Activated T-helper 1 cell treated with anti-CD3 and anti-CD28 coated beads, Interleukin-12 subunit alpha, Interleukin-12 subunit beta, Interleukin-2, Interleukin-4 antibody, amounts not matched to agents 30 ng/mL and 10 ng/mL and 1 ng/mL, durations not matched to agents 14 hours and 24 hours and 36 hours (primary cell): ENCODE results near the gene GNAQ. TPM values are rescaled to one million over a fixed set of nuclear protein-coding genes. Genes with fewer than 3 reads are reported as not detected.

Source experiments
- DNase-seq: peaks from one replicate; pipeline ENCODE4 v3.0.0; 2021; ENCODE audit warnings: low spot score
- H3K27ac Mint-ChIP-seq: one replicate; pipeline ENCODE4 v1.8.0; 2021; ENCODE audit warnings: mild to moderate bottlenecking, mixed read lengths
- H3K27me3 Mint-ChIP-seq: one replicate; pipeline ENCODE4 v1.8.0; 2022; ENCODE audit warnings: mild to moderate bottlenecking, moderate library complexity, mixed read lengths; ENCODE audit not compliant: insufficient read depth
- H3K36me3 Mint-ChIP-seq: one replicate; pipeline ENCODE4 v1.8.0; 2021; ENCODE audit warnings: low read depth, mixed read lengths
- H3K4me1 Mint-ChIP-seq: one replicate; pipeline ENCODE4 v1.8.0; 2021; ENCODE audit warnings: low read depth, mixed read lengths
- H3K4me3 Mint-ChIP-seq: one replicate; pipeline ENCODE4 v1.8.0; 2021; ENCODE audit warnings: mild to moderate bottlenecking, moderate library complexity, mixed read lengths
- H3K9me3 Mint-ChIP-seq: one replicate; pipeline ENCODE4 v1.8.0; 2021; ENCODE audit warnings: mixed read lengths
- intact Hi-C: fragments of 100-400 bp; cut with micrococcal nuclease; formaldehyde crosslinking; loops from one replicate; pipeline ENCODE4 v1.15.1; 2024
- total RNA-seq: library from RNA; stranded (reverse); gene quantifications from 2 replicates; pipeline ENCODE4 v1.2.3, GENCODE V29; 2022

The GNAQ gene
- total RNA-seq, 1 donor from 2014 or later = 27.0 TPM

DNA sequence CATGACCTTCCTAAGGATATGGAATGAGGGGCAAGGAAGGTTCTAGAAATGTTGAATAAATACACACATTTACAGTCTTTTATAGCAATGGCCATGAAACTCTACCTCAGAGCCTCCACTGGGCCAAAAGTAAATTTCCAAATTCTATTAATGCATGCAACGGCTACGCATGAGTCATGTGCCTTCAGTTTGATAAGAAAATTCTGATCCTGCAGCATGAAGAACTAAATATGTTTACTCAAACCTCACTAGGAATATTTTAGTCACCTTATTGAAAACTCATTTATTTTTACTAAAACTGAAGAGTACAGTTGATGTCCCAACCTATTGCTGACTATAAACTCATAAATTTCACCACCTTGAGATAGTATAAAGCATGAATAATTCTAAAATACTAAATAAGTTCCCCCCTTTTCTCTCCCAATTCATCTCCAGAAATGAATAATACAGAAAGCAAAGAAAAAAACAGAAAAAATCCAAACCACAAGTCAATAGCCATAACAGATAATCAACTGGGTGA, 92.4 kb downstream of the GNAQ start:
- no peak for DNase-seq
- intact Hi-C loops = no loop called here
- no peaks in the 10 kb centered on the region for H3K27me3 Mint-ChIP-seq
- peaks cover 42% of the 10 kb centered on the region for H3K4me1 Mint-ChIP-seq
- H3K9me3 Mint-ChIP-seq = no peaks in the 10 kb centered on the region
- peaks cover 11% of the 10 kb centered on the region for H3K36me3 Mint-ChIP-seq
- no peak overlapping the region for H3K4me3 Mint-ChIP-seq
- no peak overlapping the region for H3K27ac Mint-ChIP-seq

DNA sequence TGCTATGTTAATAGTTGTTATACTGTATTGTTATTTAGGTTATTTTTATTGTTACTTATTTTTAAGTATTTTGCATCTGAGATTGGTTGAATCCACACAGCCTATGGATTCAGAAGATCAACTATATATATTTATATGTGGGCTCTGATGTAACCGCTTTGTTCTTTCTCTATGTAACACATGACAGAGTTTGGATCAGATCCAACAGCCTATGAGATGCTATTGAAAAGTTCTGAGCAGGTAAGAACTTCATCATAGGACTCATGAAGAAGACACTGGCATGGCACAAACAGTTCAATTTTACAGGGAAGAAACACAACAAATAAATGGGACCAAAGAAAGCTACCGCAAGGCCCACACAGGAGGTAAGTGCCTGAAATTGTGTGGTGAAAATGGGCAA, 93.4 kb downstream of the GNAQ start:
- Mint-ChIP-seq H3K4me3 (no peak overlapping the region), H3K4me1 (peaks cover 32% of the 10 kb centered on the region), H3K27me3 (no peaks in the 10 kb centered on the region), H3K27ac (no peak overlapping the region), H3K9me3 (no peaks in the 10 kb centered on the region), H3K36me3 (peaks cover 10% of the 10 kb centered on the region)
- intact Hi-C loops = no loop called here
- DNase-seq = no peak

DNA sequence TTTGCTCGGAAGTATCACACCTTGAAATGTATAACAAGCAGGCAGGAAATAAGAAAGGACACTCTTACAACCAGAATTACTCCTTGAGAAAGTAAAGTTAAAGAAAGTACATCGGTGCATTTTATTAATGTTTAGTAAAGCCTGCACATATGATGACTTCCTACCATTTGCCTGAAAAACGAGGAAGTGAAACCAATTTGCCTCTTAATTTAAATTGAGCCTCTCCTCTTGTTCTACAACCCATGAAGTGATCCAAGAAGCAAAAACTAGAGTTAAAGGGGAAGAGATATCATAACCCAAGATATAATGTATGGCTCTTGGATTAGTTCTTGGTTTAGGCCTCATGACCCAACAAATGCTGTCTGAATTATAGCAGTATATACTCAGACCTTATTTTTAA, 95.6 kb downstream of the GNAQ start:
- H3K27me3 Mint-ChIP-seq = no peaks in the 10 kb centered on the region
- H3K36me3 Mint-ChIP-seq = peaks cover 11% of the 10 kb centered on the region
- intact Hi-C loops = no loop called here
- H3K4me1 Mint-ChIP-seq = peaks cover 37% of the 10 kb centered on the region
- no peak overlapping the region for H3K4me3 Mint-ChIP-seq
- H3K9me3 Mint-ChIP-seq = no peaks in the 10 kb centered on the region
- no peak for DNase-seq
- H3K27ac Mint-ChIP-seq = no peak overlapping the region

DNA sequence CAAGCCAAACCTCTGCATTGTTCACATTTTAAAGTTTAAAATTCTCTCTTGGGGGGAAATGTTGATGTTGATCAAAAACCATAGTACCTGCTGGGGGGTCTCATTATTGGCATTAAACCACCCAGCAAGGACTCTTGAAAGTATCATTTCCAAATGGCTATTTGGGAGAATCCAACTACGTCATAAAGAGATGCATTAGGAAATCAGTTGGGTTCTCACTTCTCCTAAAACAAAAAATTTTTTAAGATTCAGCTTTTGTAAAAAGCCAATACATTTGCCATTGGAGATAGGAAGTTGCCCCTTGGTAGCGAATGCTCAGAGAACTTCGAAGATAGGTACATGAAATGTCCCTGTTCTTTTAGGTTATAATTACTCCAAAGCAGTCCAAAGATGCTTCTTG, 96.4 kb downstream of the GNAQ start:
- Mint-ChIP-seq H3K4me1 (peaks cover 37% of the 10 kb centered on the region), H3K27ac (no peak overlapping the region), H3K36me3 (peaks cover 11% of the 10 kb centered on the region), H3K27me3 (no peaks in the 10 kb centered on the region), H3K9me3 (no peaks in the 10 kb centered on the region), H3K4me3 (no peak overlapping the region)
- intact Hi-C loops = no loop called here
- no peak for DNase-seq

DNA sequence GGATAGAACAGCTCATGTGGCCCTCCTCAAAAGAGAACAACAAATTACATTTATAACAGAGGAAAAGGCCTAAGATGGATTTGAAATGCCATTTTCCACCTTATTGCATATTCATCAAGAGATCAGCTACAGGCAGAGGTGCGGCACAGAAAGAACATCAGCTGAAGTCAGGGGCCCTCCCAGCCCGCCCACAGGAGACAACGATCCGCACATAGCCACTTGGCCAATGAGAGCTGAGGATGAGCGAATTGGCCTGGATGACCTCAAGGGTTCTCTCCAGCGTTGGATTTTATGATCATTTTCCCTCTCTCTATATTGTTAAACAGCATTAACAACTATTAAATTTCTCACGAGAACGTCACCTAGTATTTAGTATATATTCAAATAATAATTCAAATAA, 97.6 kb downstream of the GNAQ start:
- Mint-ChIP-seq H3K36me3 (peaks cover 13% of the 10 kb centered on the region), H3K4me3 (no peak overlapping the region), H3K4me1 (peaks cover 36% of the 10 kb centered on the region), H3K27ac (no peak overlapping the region), H3K9me3 (no peaks in the 10 kb centered on the region), H3K27me3 (no peaks in the 10 kb centered on the region)
- intact Hi-C loops = no loop called here
- no peak for DNase-seq

DNA sequence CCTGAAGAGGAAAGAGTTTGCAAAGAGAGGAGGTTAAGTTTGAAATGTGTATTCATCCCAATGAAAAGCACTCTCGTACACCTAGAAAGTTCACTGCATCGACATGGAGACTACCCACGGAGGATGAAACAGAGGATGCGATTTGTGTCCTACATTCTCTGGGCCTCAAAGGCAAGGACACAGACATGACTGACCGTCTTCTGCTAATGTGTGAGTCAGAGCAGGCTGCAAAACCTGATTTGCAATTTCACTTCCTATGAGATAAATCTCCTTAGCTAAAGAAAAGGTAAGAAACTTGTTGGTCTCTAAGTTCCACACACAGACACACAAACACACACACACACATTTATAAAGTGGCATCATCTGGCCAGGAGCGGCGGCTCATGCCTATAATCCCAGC, 98.6 kb downstream of the GNAQ start:
- Mint-ChIP-seq H3K4me3 (no peak overlapping the region), H3K4me1 (peaks cover 33% of the 10 kb centered on the region), H3K36me3 (peaks cover 10% of the 10 kb centered on the region), H3K9me3 (no peaks in the 10 kb centered on the region), H3K27me3 (no peaks in the 10 kb centered on the region), H3K27ac (no peak overlapping the region)
- DNase-seq = no peak
- intact Hi-C loops = no loop called here

DNA sequence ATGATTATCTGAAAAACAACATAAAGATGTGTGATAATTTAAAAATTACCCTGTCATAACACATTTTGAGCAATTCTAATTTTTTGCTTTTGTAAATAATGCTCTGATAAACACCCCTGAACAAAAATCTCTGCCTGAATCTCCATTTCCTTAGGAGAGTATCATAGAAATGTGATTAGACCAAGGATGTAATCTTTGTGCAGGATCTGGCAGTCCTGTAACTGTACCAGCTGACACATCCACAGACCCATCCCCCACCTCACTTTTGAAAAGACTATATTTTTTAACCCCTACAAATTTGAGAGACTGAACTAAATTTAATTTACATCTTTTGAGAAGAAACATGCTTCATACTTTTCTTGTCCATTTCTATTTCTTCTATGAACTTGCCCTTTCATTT, 101.7 kb downstream of the GNAQ start:
- Mint-ChIP-seq H3K9me3 (no peaks in the 10 kb centered on the region), H3K4me1 (peaks cover 43% of the 10 kb centered on the region), H3K27me3 (no peaks in the 10 kb centered on the region), H3K4me3 (no peak overlapping the region), H3K36me3 (peaks cover 6% of the 10 kb centered on the region), H3K27ac (no peak overlapping the region)
- no peak for DNase-seq
- intact Hi-C loops = no loop called here

DNA sequence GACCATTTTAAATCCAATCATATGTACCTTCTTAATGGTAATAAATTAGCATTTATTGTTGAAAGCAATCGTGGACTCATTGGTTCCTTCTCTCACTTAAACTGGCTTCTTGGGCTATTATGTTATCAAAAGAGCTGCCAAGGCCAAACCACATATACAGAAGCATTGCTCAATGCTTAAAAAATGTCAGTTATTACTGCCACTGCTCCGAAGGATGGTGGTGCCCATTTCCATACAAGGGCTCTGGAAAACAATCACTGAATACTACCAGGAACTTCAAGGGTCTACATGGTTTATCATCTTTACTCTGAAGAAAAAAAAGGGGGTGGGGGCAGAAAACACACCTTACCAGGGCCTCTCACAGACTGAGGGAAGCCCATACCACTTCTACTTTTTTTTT, 104.3 kb downstream of the GNAQ start:
- peaks cover 27% of the 10 kb centered on the region for H3K4me1 Mint-ChIP-seq
- H3K36me3 Mint-ChIP-seq = peaks cover 9% of the 10 kb centered on the region
- H3K27me3 Mint-ChIP-seq = no peaks in the 10 kb centered on the region
- H3K9me3 Mint-ChIP-seq = no peaks in the 10 kb centered on the region
- H3K4me3 Mint-ChIP-seq = no peak overlapping the region
- DNase-seq = no peak
- H3K27ac Mint-ChIP-seq = no peak overlapping the region
- intact Hi-C loops = no loop called here

DNA sequence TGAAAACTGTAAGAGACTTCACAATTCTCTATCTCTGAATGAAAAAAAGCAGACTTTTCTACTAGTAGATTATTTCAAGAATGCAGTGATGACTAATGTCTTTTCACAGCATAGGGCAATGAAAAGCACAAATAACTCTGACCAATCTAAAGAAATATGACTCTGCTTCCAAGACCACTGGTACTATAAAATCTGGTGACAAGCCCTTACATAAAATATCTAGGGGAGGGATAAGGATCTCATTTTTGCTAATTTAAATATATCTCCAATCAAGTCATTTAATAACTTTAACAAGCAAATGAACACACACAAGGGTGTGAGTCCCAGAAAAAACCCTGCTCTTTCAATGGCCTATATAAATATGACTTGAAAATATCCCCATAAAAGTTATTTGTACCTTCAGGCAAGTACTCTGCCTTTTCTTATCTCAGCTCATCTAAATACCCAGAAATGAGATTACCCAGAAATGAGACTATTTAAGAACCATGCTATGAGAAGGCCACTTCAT, 105.2 kb downstream of the GNAQ start:
- Mint-ChIP-seq H3K4me3 (no peak overlapping the region), H3K27me3 (no peaks in the 10 kb centered on the region), H3K9me3 (no peaks in the 10 kb centered on the region), H3K36me3 (peaks cover 11% of the 10 kb centered on the region), H3K4me1 (peaks cover 23% of the 10 kb centered on the region), H3K27ac (no peak overlapping the region)
- DNase-seq = no peak
- intact Hi-C loops = no loop called here

DNA sequence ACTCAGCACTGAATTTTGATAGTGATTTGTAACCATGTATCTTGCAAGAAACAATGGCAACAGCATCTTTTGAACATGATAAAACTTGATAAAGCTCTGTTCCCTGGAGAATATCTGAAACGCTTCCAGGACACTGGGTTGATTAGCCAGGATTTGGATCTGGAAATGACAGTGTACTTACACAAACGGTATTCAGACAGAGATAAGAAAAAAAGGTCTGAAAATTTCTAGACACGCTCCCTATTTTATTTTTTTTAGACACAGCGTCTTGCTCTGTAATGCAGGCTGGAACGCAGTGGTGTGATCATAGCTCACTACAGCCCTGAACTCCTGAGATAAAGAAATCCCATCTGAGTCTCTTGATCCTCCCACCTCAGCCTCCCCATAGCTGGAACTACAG, 109.0 kb downstream of the GNAQ start:
- no peaks in the 10 kb centered on the region for H3K9me3 Mint-ChIP-seq
- H3K27ac Mint-ChIP-seq = no peak overlapping the region
- H3K4me1 Mint-ChIP-seq = peaks cover 28% of the 10 kb centered on the region
- peaks cover 24% of the 10 kb centered on the region for H3K36me3 Mint-ChIP-seq
- H3K4me3 Mint-ChIP-seq = no peak overlapping the region
- no peak for DNase-seq
- H3K27me3 Mint-ChIP-seq = no peaks in the 10 kb centered on the region
- intact Hi-C loops = no loop called here

DNA sequence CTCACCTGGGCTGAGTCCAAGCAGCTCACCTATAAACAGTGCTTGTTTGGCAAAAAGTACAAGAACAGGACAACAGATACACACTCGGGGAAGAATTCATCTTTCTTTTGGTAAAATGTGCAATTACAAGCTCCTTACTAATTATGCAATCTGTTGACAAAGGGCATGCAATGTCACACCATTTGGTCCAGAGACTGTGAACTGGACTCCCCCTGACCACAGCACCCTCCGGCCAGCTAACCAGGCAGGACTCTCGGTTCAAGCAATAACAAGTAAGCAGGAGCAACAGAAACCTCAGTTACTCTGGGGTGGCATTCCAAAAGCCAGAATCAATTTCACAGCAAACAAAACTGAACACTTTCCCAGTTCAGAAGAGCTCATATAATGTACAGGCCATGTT, 113.8 kb downstream of the GNAQ start:
- no peaks in the 10 kb centered on the region for H3K27me3 Mint-ChIP-seq
- no peak overlapping the region for H3K4me3 Mint-ChIP-seq
- no peak for DNase-seq
- intact Hi-C loops = loop anchor here (5.0 kb wide), 1 partner anchor 35 kb away; no protein-coding TSS in a partner anchor
- peaks cover 34% of the 10 kb centered on the region for H3K4me1 Mint-ChIP-seq
- peaks cover 31% of the 10 kb centered on the region for H3K36me3 Mint-ChIP-seq
- H3K9me3 Mint-ChIP-seq = no peaks in the 10 kb centered on the region
- H3K27ac Mint-ChIP-seq = no peak overlapping the region

DNA sequence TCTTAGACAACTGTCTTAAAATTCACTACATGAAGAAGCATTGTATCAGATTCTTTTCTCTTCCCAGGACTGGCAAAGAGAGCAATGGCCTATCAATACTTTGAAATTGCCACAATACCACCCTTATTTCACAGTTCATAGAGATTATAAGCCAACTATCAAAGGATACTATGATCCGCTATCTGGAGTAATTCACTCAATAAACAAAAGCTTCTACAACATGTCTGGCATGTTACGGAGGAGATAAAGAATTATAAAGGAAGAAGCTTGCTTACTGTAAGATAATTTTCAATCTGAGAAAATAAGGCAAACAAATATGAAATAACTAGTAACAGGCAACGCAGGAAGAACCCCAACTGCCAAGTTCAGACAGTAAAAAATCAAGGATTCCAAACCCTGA, 114.8 kb downstream of the GNAQ start:
- intact Hi-C loops = loop anchor here (5.0 kb wide), 1 partner anchor 35 kb away; no protein-coding TSS in a partner anchor
- H3K4me3 Mint-ChIP-seq = peak overlapping the region; percentile 8
- peaks cover 42% of the 10 kb centered on the region for H3K4me1 Mint-ChIP-seq
- no peak for DNase-seq
- H3K27me3 Mint-ChIP-seq = no peaks in the 10 kb centered on the region
- peak overlapping the region; percentile 86 for H3K27ac Mint-ChIP-seq
- H3K9me3 Mint-ChIP-seq = no peaks in the 10 kb centered on the region
- peaks cover 33% of the 10 kb centered on the region for H3K36me3 Mint-ChIP-seq

DNA sequence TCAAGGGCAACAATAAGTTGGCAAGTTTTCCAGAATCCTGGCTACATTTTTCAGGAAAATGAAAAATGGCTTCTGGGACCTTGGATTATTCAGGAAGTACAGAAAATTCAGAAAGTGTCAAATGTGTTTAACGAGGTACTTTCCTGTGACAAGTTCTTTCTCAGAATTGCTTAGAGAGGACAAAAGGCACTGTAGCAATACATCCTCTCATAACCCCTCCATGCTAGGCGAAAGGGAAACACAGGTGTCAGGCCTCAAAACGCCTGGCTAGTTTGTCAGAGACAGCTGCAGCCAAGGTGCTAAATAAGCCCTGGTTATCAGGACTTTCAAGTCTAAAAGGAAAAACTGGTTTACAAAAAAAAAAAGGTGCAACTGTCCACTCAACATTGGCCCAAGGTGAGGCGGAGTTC, 115.2 kb downstream of the GNAQ start:
- Mint-ChIP-seq H3K27ac (peak overlapping the region; percentile 86), H3K9me3 (no peaks in the 10 kb centered on the region), H3K36me3 (peaks cover 35% of the 10 kb centered on the region), H3K27me3 (no peaks in the 10 kb centered on the region), H3K4me1 (peaks cover 47% of the 10 kb centered on the region), H3K4me3 (peak overlapping the region; percentile 8)
- DNase-seq = no peak
- intact Hi-C loops = loop anchor here (5.0 kb wide), 1 partner anchor 34 kb away; no protein-coding TSS in a partner anchor

DNA sequence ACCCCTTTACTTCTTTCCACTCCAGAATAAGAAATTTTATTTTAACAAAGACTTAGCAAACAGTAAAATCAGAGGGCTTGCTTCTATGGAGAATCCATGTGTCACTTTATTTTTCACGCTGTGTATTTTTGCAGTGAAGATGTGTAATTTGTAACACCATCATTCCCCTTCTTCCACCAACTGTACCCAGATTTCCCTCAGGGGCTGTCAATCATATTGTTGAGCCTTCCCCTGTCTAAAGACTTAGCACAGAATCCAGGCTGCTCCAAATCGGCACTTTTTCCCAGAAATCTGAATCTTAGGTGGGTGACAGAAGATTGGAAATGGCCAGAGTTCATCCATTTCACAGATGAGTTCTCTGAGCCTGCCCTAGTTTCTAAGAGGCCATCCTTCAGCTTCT, 115.9 kb downstream of the GNAQ start:
- DNase-seq = no peak
- no peaks in the 10 kb centered on the region for H3K27me3 Mint-ChIP-seq
- intact Hi-C loops = loop anchor here (5.0 kb wide), 1 partner anchor 33 kb away; no protein-coding TSS in a partner anchor
- H3K4me1 Mint-ChIP-seq = peaks cover 53% of the 10 kb centered on the region
- H3K36me3 Mint-ChIP-seq = peaks cover 39% of the 10 kb centered on the region
- H3K9me3 Mint-ChIP-seq = no peaks in the 10 kb centered on the region
- no peak overlapping the region for H3K4me3 Mint-ChIP-seq
- no peak overlapping the region for H3K27ac Mint-ChIP-seq
